ES-I3 (cell line): ENCODE data around the gene NTNG1.

Experiments used
- H3K36me3 ChIP-seq: 2 replicates; pipeline ENCODE4 v1.6.1; 2013; ENCODE audit warnings: mild to moderate bottlenecking, low read length, control low read depth, moderate library complexity; ENCODE audit not compliant: insufficient read depth
- H3K4me1 ChIP-seq: 2 replicates; pipeline ENCODE4 v1.6.1; 2013; ENCODE audit warnings: mild to moderate bottlenecking, control low read depth, low read length; ENCODE audit not compliant: insufficient read depth
- H3K9ac ChIP-seq: 2 replicates; pipeline ENCODE4 v1.6.1; 2013; ENCODE audit warnings: low read depth, mild to moderate bottlenecking, low read length, moderate library complexity
- H3K9me3 ChIP-seq: 2 replicates; pipeline ENCODE4 v1.6.1; 2013; ENCODE audit warnings: mild to moderate bottlenecking, low read length, moderate library complexity; ENCODE audit not compliant: control insufficient read depth, insufficient read depth

Gene NTNG1

DNA sequence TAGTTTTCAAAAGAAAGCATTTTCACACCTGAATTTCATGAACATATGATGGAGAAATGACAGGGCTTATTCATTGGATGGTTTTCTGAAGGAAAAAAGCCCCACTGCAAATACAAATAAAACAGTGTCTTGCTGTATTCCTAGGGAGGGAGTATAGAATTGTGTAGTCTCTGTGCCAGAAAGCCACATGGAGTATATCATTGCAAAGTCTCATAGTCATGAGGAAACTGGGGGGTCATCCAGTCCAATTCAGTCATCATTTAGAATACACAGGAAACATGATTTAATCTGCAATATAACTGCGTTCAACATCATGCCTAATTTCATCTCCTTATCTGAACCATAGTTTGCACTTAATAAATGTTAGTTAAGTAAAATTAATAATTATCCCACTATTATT lies 222.3 kb downstream of the NTNG1 start:
- Histone ChIP-seq H3K36me3 (no peaks in the 10 kb centered on the region), H3K4me1 (peaks cover 16% of the 10 kb centered on the region), H3K9ac (no peak overlapping the region), H3K9me3 (no peaks in the 10 kb centered on the region)

DNA sequence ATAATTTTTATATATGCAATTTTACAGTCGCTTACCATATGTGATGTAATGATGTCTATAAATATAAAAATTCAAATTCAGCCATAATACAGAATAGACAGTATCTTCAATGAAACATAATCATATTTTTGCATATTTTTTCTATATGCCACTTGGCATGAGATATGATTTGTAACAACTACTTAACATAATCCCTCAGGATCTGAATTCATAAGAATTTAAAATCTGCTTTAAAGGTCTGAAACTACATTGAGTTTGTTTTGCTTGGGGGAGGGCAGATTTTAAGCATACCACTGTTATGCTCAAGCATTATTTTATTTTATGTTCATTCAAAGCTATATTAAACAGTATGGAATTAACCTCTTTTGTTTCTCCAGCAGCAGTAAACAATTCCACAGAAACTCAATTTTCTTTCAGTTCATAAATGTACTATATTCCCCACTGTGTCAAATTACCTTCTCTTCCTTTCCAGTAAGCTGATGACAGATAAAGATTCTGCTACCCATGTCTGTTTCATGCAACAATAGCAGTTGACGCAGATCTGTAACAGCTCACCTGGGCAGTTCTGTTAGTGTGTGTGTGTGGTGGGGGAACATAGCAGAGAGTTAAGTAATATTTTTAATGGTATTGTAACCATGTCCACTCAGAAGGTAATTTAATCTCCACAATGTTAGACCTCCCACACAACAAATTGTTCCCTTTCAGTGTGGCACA lies 224.8 kb downstream of the NTNG1 start:
- Histone ChIP-seq H3K36me3 (no peaks in the 10 kb centered on the region), H3K9me3 (no peaks in the 10 kb centered on the region), H3K4me1 (no peaks in the 10 kb centered on the region), H3K9ac (no peak overlapping the region)

DNA sequence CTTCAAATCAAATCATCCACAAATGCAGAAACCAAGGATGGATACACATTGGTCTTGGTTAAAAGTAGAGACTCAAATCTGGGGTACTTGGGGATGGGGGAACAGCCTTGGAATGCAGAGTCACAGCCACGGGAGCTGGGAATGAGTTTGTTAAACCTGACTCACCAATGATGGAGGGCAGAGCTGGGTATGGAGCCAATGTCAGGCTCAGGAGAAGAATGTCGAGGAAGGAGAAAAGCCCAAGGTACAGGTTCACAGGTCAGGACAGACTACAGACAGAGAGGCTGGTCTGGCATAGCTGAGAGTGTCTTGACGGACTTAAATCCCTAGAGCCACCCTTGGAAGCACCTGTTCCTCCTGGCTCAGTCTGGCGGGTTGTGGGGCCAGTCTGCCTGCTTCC lies 237.6 kb downstream of the NTNG1 start:
- Histone ChIP-seq H3K36me3 (no peaks in the 10 kb centered on the region), H3K9me3 (no peaks in the 10 kb centered on the region), H3K9ac (no peak overlapping the region), H3K4me1 (peaks cover 6% of the 10 kb centered on the region; the same call in 1 of the 2 replicates)

- no peaks in the 10 kb centered on the region for H3K36me3 ChIP-seq
- no peak overlapping the region for H3K9ac ChIP-seq
- no peaks in the 10 kb centered on the region for H3K9me3 ChIP-seq
- peaks cover 6% of the 10 kb centered on the region; the same call in 1 of the 2 replicates for H3K4me1 ChIP-seq
Measured at GRCh38 chr1:107378866-107379265, 238.0 kb downstream of the NTNG1 start.

GRCh38 chr1:107379826-107380225 lies 239.0 kb downstream of the NTNG1 start:
- Histone ChIP-seq H3K4me1 (peaks cover 6% of the 10 kb centered on the region; the same call in 1 of the 2 replicates), H3K9me3 (no peaks in the 10 kb centered on the region), H3K36me3 (no peaks in the 10 kb centered on the region), H3K9ac (no peak overlapping the region)

DNA sequence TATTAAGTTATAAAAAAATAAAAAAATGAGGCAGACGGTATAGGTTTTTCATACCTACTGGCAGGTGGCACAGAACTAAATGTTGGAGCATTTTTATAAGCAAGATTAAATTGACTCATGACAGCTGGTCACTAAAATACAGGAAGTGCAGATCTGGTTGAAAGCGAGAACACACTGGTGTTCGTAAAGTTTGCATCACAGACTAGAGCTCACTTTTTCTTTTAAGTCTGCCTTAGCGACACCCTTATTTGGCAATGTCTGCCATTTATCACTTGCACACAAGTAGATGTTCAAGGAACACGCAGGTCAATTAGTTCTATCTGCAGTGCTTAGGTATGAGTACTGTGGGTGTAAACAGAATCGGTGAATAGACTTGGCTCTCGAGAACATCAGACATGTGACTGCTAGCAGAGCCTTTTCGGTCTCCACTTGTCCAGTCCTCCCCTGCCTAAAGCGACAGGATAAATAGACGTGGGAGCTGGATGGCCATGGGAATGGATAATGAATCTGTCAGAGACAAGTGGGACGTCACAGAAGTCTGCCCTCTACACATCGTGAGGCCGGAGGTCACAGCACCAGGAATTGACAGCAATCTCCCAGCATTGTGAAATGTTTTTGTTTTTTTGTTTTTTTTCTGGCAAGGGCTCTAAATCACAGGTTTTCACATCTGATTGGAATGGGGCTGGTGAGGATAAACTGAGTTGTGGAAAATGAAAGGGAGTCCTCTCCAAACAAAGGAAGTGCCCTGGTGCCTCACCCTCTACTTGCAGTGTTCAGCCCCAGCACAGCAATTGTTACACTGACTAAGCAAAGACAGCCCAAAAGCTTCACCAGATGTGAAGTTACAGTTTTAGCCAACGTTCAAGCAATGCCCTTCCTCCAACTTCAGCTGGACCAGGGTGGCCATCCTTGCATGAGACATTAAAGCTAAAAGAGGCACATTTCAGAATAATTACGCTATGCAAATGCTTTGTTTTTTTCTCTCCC lies 248.9 kb downstream of the NTNG1 start:
- no peak overlapping the region for H3K9ac ChIP-seq

GRCh38 chr1:107394301-107394700 lies 253.5 kb downstream of the NTNG1 start:
- Histone ChIP-seq H3K9me3 (no peaks in the 10 kb centered on the region), H3K36me3 (no peaks in the 10 kb centered on the region), H3K9ac (no peak overlapping the region), H3K4me1 (no peaks in the 10 kb centered on the region)

More for the DNA sequence above, 248.9 kb downstream of the NTNG1 start:
- Histone ChIP-seq H3K36me3 (no peaks in the 10 kb centered on the region), H3K4me1 (no peaks in the 10 kb centered on the region), H3K9me3 (no peaks in the 10 kb centered on the region)

DNA sequence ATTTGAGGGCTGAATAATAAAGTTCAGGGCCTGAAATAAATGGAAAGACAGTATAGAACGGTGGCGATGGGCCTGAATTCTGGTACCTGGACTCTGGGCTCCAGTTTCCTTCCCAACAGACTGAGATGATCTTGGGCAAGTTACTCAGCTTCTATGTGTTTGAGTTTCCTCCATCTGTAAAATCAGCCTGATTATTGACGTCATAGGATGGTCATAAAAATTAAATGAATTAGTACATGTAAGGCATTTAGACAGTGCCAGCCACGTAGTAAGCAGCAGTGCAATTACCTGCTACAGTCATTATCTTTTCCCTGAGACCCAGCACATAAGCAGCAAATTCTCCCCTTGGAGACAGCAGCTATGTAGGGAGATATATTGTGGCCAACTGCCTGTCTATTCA lies 260.9 kb downstream of the NTNG1 start:
- Histone ChIP-seq H3K9me3 (no peaks in the 10 kb centered on the region), H3K4me1 (no peaks in the 10 kb centered on the region), H3K9ac (no peak overlapping the region), H3K36me3 (no peaks in the 10 kb centered on the region)

GRCh38 chr1:107404756-107405155 lies 263.9 kb downstream of the NTNG1 start:
- no peak overlapping the region for H3K9ac ChIP-seq
- no peaks in the 10 kb centered on the region for H3K9me3 ChIP-seq
- no peaks in the 10 kb centered on the region for H3K4me1 ChIP-seq
- H3K36me3 ChIP-seq, result no peaks in the 10 kb centered on the region

- Histone ChIP-seq H3K9ac (no peak overlapping the region), H3K4me1 (no peaks in the 10 kb centered on the region), H3K36me3 (no peaks in the 10 kb centered on the region), H3K9me3 (no peaks in the 10 kb centered on the region)
Measured at GRCh38 chr1:107405236-107405635, 264.4 kb downstream of the NTNG1 start.

DNA sequence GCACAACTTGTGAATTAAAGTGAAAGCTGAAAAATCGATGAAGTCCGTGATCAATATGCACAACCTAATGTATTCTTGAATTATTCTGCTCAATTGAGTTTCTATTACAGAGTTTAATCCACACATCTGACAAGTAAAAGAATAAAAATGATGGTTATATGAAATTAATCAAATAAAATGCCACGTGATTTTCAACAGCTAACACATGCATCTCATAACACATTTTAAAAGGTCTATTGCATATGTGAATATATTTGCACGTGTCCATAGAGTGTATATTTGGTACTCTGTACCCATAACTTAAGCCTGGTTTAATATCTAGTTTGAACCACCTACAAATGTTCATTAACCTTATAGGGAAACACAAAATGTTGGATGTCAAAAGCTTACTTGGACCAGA lies 266.2 kb downstream of the NTNG1 start:
- H3K9ac ChIP-seq, result no peak overlapping the region

GRCh38 chr1:107413546-107413945 lies 272.7 kb downstream of the NTNG1 start:
- no peaks in the 10 kb centered on the region for H3K9me3 ChIP-seq
- H3K9ac ChIP-seq, result no peak overlapping the region

More for the DNA sequence above, 266.2 kb downstream of the NTNG1 start:
- Histone ChIP-seq H3K9me3 (no peaks in the 10 kb centered on the region), H3K36me3 (no peaks in the 10 kb centered on the region), H3K4me1 (no peaks in the 10 kb centered on the region)

DNA sequence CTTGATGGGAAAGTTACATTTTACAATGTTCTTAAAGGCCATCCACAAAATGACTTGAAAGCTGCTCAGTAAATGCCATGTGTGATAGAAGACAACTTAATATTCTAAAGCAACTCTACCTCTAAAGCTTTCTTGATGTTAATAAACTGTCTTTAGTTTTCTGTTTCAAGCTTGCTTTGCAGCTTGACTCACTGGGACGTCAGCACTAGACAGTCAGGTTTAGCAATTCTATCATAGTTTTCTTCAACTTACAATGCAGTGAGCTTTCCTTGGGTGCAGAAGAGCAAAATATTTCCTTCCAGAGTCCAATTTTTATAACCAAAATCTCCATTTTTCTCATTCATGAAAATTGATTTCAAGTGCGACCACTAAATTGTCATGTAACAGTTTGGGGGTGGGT lies 273.1 kb downstream of the NTNG1 start:
- Histone ChIP-seq H3K9ac (no peak overlapping the region), H3K9me3 (no peaks in the 10 kb centered on the region), H3K4me1 (0 out of 2 replicates have a peak, but pooled peaks cover 2% of the 10 kb centered on the region), H3K36me3 (no peaks in the 10 kb centered on the region)

More at GRCh38 chr1:107413546-107413945, 272.7 kb downstream of the NTNG1 start:
- Histone ChIP-seq H3K4me1 (no peaks in the 10 kb centered on the region), H3K36me3 (no peaks in the 10 kb centered on the region)

DNA sequence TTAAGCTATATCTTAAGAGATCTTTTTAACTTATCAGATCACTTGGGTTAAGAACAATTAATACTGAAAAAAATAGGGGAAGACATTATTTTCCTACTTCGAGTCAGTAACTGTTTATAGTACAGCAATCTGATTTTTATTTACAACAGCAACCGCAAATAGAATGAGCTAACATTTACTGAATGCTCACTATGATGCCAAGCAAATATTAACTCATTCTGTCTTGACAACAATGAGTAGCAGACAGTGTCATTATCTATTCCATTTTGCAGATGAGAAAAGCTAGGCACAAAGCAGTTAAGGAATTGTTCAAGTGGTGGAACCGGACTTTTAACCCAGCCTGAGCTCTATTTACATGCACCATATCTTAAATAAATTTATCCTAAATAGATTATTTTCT lies 273.7 kb downstream of the NTNG1 start:
- Histone ChIP-seq H3K36me3 (no peaks in the 10 kb centered on the region), H3K9me3 (no peaks in the 10 kb centered on the region), H3K9ac (no peak overlapping the region), H3K4me1 (0 out of 2 replicates have a peak, but pooled peaks cover 7% of the 10 kb centered on the region)
